GM19463 (cell line): ENCODE measurements around the gene C18orf63.

Experiments used
- ATAC-seq: cut with Tn5 transposase; IDR thresholded peaks from one replicate; pipeline ENCODE4 v1.9.1; 2021; ENCODE audit warnings: mild to moderate bottlenecking, moderate library complexity; ENCODE audit not compliant: unreplicated experiment

C18orf63 gene

DNA sequence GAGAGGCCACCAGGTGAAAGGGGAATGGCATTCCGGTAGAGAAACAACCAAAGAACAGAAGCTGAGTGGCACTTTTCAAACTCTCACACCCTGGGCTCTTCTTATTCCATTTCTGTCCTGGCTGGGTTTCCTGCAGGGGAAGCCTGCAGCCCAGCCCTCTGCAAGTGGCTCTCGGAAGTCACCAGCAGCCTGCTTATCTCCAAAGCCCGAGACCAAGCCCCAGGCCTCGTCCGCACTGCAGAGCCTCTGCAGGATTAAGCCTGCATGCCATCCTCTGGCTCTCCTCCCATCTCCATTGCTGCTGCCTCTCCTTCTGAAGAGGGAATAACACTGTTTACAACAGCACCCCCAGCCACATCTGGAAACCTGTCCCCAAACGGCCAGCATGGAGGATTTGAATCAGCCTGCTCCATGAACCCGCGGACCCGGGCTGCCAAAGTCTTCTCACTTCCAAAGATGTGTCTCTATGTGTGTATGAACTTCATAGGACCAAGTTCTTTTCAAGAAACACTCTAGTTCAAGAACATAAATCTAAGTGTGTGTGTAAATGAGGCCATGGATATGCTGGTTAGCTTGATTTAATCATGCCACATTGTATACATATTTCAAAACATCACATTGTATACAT lies 87.3 kb downstream of the C18orf63 start:
- ATAC-seq, result no peak

- no peak for ATAC-seq
These were observed 92.2 kb downstream of the C18orf63 start for GRCh38 chr18:74407888-74408287.
